ENCODE measurements around the gene CRTC3.
"Not testable (repeated sequence)": the region's sequence is repeated elsewhere in the genome, so short reads cannot be mapped to it uniquely, and the experiment has no call there.

The CRTC3 gene

GRCh38 chr15:90523373-90523772, 6.3 kb upstream of the CRTC3 start:
- DNase-seq (ENCODE audit: low read depth): no peak

- not testable (repeated sequence) for DNase-seq (ENCODE audit: low read depth)
Measured at GRCh38 chr15:90524018-90524803, 5.5 kb upstream of the CRTC3 start.

DNA sequence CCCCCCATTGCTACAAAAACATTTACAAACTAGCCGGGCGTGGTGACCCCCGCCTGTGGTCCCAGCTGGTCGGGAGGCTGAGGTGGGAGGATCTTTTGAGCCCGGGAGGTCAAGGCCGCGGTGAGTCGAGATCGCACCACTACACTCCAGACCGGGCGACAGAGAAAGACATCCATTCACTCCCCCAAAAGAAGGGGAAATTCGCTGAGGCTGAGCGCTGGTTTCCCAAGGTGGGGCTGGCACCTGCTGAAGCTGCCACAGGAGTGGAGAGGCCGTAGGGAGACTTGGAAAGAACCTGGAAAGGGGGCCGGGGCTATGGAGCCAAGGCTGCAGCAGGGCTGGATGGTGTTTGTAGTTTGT, 732 bp upstream of the CRTC3 start:
- DNase-seq (ENCODE audit: low read depth): no peak

GRCh38 chr15:90530250-90531051, 728 bp downstream of the CRTC3 start:
- peak; percentile 46 for DNase-seq (ENCODE audit: low read depth)

GRCh38 chr15:90531147-90531546, 1.4 kb downstream of the CRTC3 start:
- DNase-seq (ENCODE audit: low read depth): no peak

GRCh38 chr15:90535254-90535653, 5.5 kb downstream of the CRTC3 start:
- no peak for DNase-seq (ENCODE audit: low read depth)

- DNase-seq (ENCODE audit: low read depth): peak; percentile 23
Measured at GRCh38 chr15:90539789-90540188, 10.1 kb downstream of the CRTC3 start.

GRCh38 chr15:90540768-90541167, 11.0 kb downstream of the CRTC3 start:
- DNase-seq (ENCODE audit: low read depth): no peak

DNA sequence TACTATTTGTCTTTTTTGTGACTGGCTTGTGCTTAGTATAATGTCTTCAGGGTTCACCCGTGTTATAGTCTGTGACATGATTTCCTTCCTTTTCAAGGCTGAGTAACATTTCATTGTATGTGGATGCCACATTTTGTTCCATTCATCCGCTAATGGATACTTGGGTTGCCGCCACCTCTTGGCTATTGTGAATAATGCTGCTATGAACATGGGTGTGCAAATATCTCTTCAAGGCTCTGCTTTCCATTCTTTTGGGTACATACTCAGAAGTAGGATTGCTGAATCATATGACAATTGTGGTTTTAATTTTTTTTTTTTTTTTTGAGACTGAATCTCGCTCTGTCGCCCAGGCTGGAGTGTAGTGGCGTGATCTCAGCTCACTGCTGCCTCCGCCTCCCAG, 15.4 kb downstream of the CRTC3 start:
- DNase-seq (ENCODE audit: low read depth): no peak

DNA sequence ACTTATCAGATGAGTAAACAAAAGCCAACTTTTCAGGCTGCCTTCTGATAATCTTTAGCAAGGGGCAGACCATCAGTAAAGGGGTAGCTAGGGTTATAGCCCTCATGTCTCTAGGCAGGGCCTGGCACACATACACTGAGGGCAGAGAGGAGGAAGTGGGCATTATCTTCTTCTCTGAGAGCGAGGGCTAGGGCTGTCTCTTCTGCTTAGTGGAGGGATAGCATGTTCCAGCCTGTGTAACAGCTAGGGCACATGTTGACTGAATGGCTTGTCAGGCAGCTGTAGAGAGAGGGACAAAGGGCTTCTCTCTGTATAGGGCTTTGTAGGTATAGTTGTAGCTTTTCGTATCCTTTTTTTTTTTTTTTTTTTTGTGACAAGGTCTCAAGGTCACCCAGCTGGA, 17.8 kb downstream of the CRTC3 start:
- no peak for DNase-seq (ENCODE audit: low read depth)

GRCh38 chr15:90550919-90551318, 21.2 kb downstream of the CRTC3 start:
- DNase-seq (ENCODE audit: low read depth): no peak

DNA sequence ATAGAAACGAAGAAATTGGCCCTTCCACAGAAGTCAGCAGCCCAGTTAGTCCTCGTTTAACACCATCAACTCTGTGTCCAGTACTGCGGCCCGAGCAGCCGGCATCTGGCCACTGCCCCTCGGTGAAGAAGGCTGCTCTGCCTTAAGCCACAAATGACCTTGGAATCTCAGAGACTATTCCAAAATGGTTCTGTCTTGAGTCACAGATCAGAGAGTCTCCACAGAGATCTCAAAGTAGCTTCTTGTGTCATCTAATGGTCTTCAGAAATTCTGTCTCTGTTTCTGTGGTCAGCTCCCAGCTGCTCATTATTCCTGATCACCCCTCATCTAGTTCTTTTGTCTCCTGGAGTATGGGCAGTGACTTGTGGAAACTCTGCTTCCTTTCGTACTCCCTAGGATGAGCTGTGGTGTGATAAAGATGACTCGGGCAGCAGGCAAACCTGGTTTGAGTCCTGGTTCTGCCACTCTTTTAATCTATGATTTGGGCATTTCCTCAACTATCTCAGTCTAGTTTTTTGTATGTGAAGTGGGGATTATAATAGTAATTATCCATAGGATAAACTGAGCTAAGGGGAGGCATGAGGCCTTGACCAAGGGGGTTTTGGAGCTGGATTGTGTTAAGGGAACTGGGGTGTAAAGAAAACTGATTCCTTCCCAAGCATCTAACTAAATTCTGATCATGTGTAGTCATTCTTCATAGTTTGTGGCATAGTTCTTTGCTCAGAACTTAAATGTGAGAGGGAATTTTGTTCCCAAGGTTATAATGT, 22.6 kb downstream of the CRTC3 start:
- no peak for DNase-seq (ENCODE audit: low read depth)

- DNase-seq (ENCODE audit: low read depth): no peak
Measured at GRCh38 chr15:90552929-90553211, 23.1 kb downstream of the CRTC3 start.

- DNase-seq (ENCODE audit: low read depth): no peak
Measured at GRCh38 chr15:90553248-90553745, 23.6 kb downstream of the CRTC3 start.

- no peak for DNase-seq (ENCODE audit: low read depth)
Measured at GRCh38 chr15:90557186-90558084, 27.7 kb downstream of the CRTC3 start.

DNA sequence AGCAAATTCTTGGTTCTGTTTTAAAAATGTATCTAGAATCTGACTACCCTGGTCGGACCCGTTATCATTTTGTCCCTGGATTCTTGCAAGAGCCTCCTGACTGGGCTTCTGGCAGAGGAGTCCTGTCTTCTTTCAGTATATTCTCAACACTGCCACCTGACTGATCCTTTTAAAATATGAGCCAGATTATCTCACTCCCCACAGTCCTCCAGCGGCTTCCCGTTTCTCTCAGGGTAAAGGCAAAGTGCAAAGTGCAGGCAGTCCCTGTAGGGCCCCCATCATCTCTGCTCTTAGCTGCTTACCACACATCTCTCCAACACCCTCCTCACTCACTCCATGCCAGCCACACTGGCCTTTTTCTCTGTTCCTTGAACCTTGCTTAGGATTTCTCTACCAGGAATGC, 28.4 kb downstream of the CRTC3 start:
- no peak for DNase-seq (ENCODE audit: low read depth)

DNA sequence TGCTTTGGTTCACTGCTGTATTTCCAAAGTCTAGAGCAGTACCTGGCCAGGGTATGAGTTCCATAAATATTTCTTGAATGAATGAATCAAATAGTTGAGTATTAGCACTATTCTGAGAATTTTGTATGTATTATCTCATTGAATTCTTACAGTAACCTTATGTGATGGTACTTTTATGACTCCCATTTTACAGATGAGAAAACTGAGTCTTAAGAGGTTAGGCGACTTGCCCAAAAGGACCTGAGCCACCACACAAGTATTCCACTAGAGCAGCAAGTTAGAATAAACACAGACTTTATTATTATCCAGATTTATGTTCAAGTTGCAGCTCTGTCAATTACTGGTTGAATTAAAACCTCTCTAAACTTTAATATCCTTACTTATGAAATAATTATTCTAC, 29.4 kb downstream of the CRTC3 start:
- no peak for DNase-seq (ENCODE audit: low read depth)

DNA sequence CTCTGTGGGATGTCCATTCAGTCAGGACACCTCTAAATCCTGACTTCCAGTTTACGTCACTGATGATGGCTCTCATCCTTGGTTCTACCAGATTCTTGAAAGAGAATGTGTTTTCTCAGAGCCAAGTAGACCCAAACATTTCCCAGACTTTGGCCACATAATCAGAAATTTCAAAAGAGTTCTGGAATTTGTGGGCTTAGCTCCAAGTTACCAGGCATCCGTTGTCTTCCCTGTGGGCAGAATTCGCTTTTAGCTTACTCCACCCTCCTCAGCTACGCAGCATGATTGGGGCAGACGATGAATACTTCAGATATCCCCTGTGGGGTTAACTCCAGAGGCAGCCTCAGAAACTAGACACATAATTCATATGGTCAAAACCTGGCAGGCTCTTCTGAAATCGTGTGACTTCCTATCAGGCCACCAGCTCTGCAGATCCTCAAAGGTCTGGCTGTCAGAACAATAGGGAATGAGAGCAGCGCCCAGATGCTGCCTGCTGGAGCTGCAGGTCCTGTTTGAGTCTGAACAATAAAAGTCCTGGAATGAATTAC, 30.6 kb downstream of the CRTC3 start:
- no peak for DNase-seq (ENCODE audit: low read depth)

- DNase-seq (ENCODE audit: low read depth): no peak
Measured at GRCh38 chr15:90561344-90562244, 31.9 kb downstream of the CRTC3 start.

GRCh38 chr15:90562669-90563068, 32.9 kb downstream of the CRTC3 start:
- no peak for DNase-seq (ENCODE audit: low read depth)

Data from activated T-cell treated with anti-CD3 and anti-CD28 coated beads for 48 hours (primary cell).